ENCODE results near the gene FHIT.

The FHIT gene

GRCh38 chr3:60073228-60073627 lies 1178.0 kb downstream of the FHIT start:
- DNase-seq, result no peak

GRCh38 chr3:60070366-60070765 lies 1180.9 kb downstream of the FHIT start:
- no peak for DNase-seq

- DNase-seq, result no peak
Measured at GRCh38 chr3:60065227-60065868, 1185.9 kb downstream of the FHIT start.

- no peak for DNase-seq
Measured at GRCh38 chr3:60064210-60065178, 1186.8 kb downstream of the FHIT start.

- DNase-seq, result no peak
Measured at GRCh38 chr3:60056404-60056803, 1194.8 kb downstream of the FHIT start.

GRCh38 chr3:60055765-60056164 lies 1195.5 kb downstream of the FHIT start:
- DNase-seq, result no peak

GRCh38 chr3:60053526-60054265 lies 1197.6 kb downstream of the FHIT start:
- no peak for DNase-seq

- DNase-seq, result no peak
Measured at GRCh38 chr3:60048447-60048848, 1202.8 kb downstream of the FHIT start.

GRCh38 chr3:60047426-60048200 lies 1203.6 kb downstream of the FHIT start:
- DNase-seq, result no peak

GRCh38 chr3:60046210-60046609 lies 1205.0 kb downstream of the FHIT start:
- no peak for DNase-seq

- no peak for DNase-seq
Measured at GRCh38 chr3:60045686-60046085, 1205.6 kb downstream of the FHIT start.

- DNase-seq, result no peak
Measured at GRCh38 chr3:60036803-60037202, 1214.4 kb downstream of the FHIT start.

GRCh38 chr3:60033901-60034453 lies 1217.3 kb downstream of the FHIT start:
- DNase-seq, result no peak

GRCh38 chr3:60030982-60031381 lies 1220.3 kb downstream of the FHIT start:
- no peak for DNase-seq

GRCh38 chr3:60028233-60028632 lies 1223.0 kb downstream of the FHIT start:
- no peak for DNase-seq

GRCh38 chr3:60027335-60027734 lies 1223.9 kb downstream of the FHIT start:
- DNase-seq, result no peak

GRCh38 chr3:60025096-60026050 lies 1225.9 kb downstream of the FHIT start:
- DNase-seq, result no peak

GRCh38 chr3:60024400-60024799 lies 1226.9 kb downstream of the FHIT start:
- DNase-seq, result no peak

GRCh38 chr3:60023189-60023588 lies 1228.1 kb downstream of the FHIT start:
- no peak for DNase-seq

- DNase-seq, result no peak
Measured at GRCh38 chr3:60017631-60018030, 1233.6 kb downstream of the FHIT start.
